HG02885 (cell line): Measurements from ENCODE around the gene GNL1.
A peak's percentile ranks its signal among the peaks of the same experiment; 100 is the strongest.
"Not testable (repeated sequence)": the region's sequence is repeated elsewhere in the genome, so short reads cannot be mapped to it uniquely, and the experiment has no call there.

Source experiments
- ATAC-seq: cut with Tn5 transposase; IDR thresholded peaks from one replicate; pipeline ENCODE4 v1.9.1; 2021; ENCODE audit warnings: mild to moderate bottlenecking; ENCODE audit not compliant: unreplicated experiment, poor library complexity

GNL1 gene

DNA sequence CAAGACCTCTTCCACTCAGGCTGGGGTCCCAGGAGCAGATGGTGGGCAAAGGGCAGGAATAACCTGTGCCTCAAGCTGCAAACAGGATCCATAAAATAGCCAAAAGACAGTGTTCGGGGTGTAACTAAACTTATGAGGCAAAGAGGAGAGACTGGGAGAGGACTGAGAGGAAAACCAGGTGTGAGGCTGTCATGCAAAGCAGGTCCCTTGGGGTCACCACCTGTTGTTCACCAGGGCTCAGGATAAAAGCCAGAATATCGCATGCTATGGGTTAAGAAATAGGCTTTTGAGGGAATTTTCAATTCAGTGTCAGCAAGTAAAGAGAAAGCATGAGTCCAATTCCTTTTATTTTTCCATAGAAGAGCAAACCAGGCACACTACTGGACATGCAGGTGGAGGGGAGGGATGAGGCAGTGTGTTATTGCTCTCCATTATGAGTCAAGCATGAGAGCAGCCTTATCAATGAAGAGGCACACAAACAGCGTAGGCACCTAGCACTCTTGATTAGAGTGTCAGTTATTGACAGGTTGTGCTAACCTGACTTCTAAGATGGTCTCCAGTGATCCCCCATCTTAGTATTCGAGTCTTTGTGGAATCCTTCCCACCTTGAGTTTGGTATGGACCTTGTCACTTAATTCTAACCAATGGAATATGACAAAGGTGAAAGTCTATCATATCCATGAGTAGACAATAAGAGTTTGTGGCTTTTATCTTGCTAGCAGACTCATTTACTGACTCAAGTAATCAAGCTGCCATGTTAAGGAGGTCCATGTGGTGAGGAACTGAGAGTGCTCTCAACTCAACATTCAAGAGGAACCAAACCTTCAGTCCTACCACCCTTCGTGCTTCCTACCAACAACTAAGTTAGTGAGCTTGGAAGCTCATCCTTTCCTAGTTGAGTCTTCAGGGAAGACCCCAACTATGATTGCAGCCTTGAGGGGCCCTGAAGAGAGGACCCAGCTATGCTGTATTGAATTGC is 48.2 kb downstream of the GNL1 start:
- ATAC-seq = peak; percentile 50

DNA sequence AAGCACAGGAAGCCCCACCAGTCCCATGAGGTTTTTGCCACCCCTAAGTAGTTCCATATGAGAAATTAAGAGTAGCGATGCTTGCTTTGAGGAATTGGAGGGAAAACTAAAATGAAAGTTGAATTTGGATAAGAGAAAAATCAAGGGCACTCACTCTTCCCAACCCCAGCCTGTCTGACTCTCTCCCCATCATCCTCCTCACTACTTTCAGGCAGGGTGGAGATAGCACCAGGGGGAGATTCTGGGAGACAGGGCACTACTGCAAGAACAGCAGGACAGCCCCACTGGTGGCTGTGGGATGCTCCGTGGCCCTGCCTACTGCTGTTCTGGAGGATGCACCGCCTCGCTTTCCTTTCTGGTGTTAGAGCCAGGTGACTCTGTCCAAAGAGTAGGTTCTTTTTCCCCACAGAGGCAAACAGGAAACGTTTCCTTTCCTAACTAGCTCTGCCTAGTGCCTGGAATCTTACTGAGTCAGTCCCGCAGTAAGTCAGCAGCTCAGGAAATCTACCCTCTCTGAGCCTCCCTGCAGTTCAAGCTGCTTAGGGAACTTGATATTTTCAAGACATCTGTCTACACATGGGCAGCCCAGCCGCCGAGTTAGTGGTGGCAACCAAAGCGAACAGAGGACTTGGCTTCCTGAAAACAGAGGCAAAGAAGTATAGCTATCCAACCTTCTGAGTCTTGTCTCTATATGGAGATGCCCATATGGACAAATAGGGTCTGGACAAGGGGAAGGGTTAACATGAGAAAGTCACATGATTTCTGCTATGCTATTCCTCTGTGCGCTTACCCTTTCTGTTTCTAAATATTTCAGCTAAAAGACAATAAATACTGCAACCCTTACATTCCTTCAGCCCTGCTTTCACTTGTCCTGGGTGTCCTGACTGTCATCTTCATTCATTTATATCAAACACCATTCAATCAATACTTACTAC is 55.6 kb downstream of the GNL1 start:
- ATAC-seq = no peak

DNA sequence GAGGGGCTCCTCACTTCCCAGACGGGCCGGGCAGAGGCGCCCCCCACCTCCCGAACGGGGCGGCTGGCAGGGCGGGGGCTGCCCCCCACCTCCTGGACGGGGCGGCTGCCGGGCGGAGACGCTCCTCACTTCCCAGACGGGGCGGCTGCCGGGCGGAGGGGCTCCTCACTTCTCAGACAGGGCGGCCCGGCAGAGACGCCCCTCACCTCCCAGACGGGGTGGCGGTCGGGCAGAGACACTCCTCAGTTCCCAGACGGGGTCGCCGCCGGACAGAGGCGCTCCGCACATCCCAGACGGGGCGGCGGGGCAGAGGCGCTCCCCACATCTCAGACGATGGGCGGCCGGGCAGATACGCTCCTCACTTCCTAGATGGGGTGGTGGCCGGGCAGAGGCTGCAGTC is 57.6 kb downstream of the GNL1 start:
- ATAC-seq = not testable (repeated sequence)

DNA sequence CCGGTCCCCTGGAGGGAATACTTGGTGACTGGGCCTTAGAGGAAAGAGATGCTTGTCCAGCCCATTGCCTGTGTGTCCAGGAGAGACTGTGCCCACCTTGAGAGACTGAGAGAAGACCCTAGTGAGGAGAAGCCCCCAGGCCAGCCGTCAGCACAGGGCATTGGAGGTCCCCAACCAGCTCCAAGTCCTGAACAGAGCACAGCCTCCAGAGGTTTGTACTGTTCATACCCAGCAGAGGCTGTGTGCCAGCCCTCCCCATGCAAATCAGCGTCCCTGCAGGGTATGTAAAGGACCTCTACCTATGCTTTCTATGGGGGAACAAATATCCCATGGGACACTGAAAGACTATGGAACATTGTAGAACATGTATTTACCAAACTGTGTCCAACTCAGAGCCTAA is 58.6 kb downstream of the GNL1 start:
- ATAC-seq = no peak

DNA sequence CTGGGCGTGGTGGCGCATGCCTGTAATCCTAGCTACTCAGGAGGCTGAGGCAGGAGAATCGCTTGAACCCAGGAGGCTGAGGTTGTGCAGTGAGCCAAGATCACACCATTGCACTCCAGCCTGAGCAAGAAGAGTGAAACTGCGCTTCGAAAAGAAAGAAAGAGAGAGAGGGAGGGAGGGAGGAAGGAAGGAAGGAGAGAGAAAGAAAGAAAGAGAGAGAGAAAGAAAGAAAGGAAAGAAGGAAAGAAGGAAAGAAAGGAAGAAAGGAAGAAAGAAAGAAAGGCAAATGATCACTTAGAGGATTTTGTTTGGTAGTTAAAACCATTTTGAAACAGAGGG is 59.1 kb downstream of the GNL1 start:
- ATAC-seq = not testable (repeated sequence)

DNA sequence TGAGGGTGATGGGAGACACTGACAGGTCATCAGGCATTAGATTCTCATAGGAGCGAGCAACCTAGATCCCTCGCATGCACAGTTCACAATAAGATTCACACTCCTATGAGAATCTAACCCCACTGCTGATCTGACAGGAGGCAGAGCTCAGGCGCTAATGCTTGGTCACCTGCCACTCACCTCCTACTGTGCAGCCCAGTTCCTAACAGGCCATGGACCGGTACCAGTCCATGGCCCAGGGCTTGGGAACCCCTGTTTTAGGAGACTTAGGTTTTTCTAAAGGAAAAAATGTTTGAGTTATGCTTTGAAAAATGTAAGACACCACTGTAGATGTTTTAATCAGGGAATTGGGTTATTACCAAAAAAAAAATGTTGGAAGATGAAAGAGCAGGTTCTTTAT is 60.3 kb downstream of the GNL1 start:
- ATAC-seq = no peak

DNA sequence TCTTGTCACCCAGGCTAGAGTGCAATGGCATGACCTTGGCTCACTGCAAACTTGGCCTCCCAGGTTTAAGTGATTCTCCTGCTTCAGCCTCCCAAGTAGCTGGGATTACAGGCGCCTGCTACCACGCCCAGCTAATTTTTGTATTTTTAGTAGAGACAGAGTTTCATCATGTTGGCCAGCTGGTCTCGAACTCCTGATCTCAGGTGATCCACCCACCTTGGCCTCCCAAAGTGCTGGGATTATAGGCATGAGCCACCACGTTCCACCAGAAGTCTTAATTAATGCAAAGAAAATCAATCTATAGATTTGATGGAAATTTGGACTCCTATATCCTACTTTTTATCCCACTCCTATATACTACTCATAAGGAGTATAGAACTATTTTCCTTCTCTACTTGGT is 61.2 kb downstream of the GNL1 start:
- not testable (repeated sequence) for ATAC-seq

DNA sequence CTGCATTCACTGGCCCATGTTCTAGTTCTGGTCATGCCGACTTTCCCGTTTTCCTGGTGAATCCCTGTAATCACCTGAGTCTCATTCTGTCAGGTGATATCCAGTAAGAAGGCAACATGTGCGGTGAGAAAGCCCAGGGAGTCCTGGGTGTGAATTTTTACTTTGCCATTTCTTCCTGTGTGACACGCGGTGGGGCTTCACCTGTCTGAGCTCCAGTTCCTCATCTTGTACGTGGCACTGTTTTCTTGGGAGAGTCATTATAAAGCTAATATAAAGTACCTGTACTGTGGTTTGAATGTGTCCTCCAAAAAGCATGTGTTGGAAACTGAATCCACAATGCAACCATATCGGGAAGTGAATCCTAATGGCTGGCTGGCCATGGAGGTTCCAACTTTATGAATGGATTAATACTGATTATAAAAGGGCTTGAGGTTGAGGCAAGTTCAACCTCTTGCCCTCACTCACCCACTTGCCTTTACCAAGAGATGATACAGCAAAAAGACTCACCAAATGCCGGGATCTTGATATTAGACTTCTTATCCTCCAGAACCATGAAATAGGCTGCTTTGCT is 61.9 kb downstream of the GNL1 start:
- ATAC-seq = no peak

DNA sequence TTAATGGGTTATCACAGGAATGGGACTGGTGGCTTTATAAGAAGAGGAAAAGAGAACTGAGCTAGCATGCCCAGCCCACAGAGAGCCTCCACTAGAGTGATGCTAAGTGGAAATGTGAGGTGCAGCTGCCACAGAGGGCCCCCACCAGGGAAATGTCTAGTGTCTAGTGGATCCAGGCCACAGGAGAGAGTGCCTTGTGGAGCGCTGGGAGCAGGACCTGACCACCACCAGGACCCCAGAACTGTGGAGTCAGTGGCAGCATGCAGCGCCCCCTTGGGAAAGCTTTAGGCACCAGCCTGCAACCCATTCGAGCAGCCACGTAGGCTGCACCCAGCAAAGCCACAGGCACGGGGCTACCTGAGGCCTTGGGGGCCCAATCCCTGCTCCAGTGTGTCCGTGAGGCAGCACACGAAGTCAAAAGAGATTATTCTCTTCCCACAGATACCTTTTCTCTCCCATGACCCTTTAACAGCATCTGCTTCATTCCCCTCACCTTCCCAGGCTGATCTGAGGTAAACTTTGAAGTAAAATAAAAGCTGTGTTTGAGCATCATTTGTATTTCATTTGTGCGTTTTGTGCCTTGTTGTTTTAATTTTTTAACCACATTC is 62.5 kb downstream of the GNL1 start:
- no peak for ATAC-seq

DNA sequence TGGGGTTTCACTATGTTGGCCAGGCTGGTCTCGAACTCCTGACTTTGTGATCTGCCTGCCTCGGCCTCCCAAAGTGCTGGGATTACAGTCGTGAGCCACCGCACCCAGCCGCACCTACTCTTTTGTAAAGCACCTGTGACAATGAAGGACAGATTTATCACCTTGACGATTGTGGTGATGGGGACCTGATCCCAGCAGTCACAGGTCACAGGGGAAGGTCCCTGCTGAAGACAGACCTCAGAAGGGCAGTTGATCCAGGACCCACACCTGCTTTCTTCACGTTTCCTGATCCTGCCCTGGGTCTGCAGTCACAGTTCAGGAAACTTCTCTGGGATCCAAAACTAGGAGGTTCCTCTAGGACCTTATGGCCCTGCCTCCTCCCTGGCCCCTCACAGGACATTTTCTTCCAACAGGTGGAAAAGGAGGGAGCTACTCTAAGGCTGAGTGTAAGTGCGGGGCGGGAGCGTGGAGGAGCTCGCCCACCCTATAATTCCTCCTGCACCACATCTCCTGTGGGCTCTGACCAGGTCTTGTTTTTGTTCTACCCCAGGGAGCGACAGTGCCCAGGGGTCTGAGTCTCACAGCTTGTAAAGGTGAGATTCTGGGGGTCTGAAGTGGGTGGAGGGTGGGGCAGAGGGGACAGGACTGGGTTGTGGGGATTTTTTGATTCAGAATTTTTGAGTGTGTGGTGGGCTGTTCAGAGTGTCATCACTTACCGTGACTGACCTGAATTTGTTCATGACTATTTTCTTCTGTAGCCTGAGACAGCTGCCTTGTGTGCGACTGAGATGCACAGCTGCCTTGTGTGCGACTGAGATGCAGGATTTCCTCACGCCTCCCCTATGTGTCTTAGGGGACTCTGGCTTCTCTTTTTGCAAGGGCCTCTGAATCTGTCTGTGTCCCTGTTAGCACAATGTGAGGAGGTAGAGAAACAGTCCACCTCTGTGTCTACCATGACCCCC is 64.0 kb downstream of the GNL1 start:
- no peak for ATAC-seq
